Stimulated activated CD8-positive, alpha-beta memory T cell treated with anti-CD3 and anti-CD28 coated beads, Interleukin-12 subunit alpha, Interleukin-12 subunit beta, amount 100 ng/mL, for 1 hour (primary cell): ENCODE data around the gene SLC22A23.

ENCODE experiments used
- DNase-seq: peaks from one replicate; pipeline ENCODE4 v3.0.0-alpha.2; 2020; ENCODE audit warnings: low read depth

The SLC22A23 gene

GRCh38 chr6:3316818-3317217 lies 140.0 kb downstream of the SLC22A23 start:
- DNase-seq: no peak

- no peak for DNase-seq
Measured at GRCh38 chr6:3316331-3316730, 140.5 kb downstream of the SLC22A23 start.

- DNase-seq: no peak
Measured at GRCh38 chr6:3315841-3316240, 141.0 kb downstream of the SLC22A23 start.

- DNase-seq: no peak
Measured at GRCh38 chr6:3314621-3315467, 142.0 kb downstream of the SLC22A23 start.

- no peak for DNase-seq
Measured at GRCh38 chr6:3314176-3314575, 142.7 kb downstream of the SLC22A23 start.

- no peak for DNase-seq
Measured at GRCh38 chr6:3312604-3313231, 144.1 kb downstream of the SLC22A23 start.

- no peak for DNase-seq
Measured at GRCh38 chr6:3311826-3312225, 145.0 kb downstream of the SLC22A23 start.

- DNase-seq: no peak
Measured at GRCh38 chr6:3310703-3311102, 146.1 kb downstream of the SLC22A23 start.

- no peak for DNase-seq
Measured at GRCh38 chr6:3310051-3310448, 146.8 kb downstream of the SLC22A23 start.

- no peak for DNase-seq
Measured at GRCh38 chr6:3309391-3310050, 147.3 kb downstream of the SLC22A23 start.

GRCh38 chr6:3308106-3308505 lies 148.7 kb downstream of the SLC22A23 start:
- no peak for DNase-seq

- DNase-seq: no peak
Measured at GRCh38 chr6:3307436-3307835, 149.4 kb downstream of the SLC22A23 start.

- DNase-seq: no peak
Measured at GRCh38 chr6:3306848-3307247, 150.0 kb downstream of the SLC22A23 start.

- no peak for DNase-seq
Measured at GRCh38 chr6:3305831-3306230, 151.0 kb downstream of the SLC22A23 start.

- no peak for DNase-seq
Measured at GRCh38 chr6:3305216-3305565, 151.7 kb downstream of the SLC22A23 start.

- no peak for DNase-seq
Measured at GRCh38 chr6:3304500-3305215, 152.2 kb downstream of the SLC22A23 start.

- DNase-seq: no peak
Measured at GRCh38 chr6:3303795-3304411, 152.9 kb downstream of the SLC22A23 start.

- DNase-seq: no peak
Measured at GRCh38 chr6:3301506-3301905, 155.3 kb downstream of the SLC22A23 start.

GRCh38 chr6:3299221-3299620 lies 157.6 kb downstream of the SLC22A23 start:
- DNase-seq: no peak

GRCh38 chr6:3297909-3298308 lies 158.9 kb downstream of the SLC22A23 start:
- DNase-seq: no peak

GRCh38 chr6:3297006-3297405 lies 159.8 kb downstream of the SLC22A23 start:
- no peak for DNase-seq

- DNase-seq: no peak
Measured at GRCh38 chr6:3296537-3296936, 160.3 kb downstream of the SLC22A23 start.
